GM21360 (cell line): ENCODE measurements around the gene ERN1.
"Not testable (repeated sequence)": the region's sequence is repeated elsewhere in the genome, so short reads cannot be mapped to it uniquely, and the experiment has no call there.

Experiments used
- ATAC-seq: cut with Tn5 transposase; IDR thresholded peaks from one replicate; pipeline ENCODE4 v1.9.1; 2021; ENCODE audit warnings: mild to moderate bottlenecking, moderate library complexity; ENCODE audit not compliant: unreplicated experiment

ERN1 gene

GRCh38 chr17:64037802-64038201 is 92.1 kb downstream of the ERN1 start:
- no peak for ATAC-seq

GRCh38 chr17:64037180-64037579 is 92.8 kb downstream of the ERN1 start:
- no peak for ATAC-seq

DNA sequence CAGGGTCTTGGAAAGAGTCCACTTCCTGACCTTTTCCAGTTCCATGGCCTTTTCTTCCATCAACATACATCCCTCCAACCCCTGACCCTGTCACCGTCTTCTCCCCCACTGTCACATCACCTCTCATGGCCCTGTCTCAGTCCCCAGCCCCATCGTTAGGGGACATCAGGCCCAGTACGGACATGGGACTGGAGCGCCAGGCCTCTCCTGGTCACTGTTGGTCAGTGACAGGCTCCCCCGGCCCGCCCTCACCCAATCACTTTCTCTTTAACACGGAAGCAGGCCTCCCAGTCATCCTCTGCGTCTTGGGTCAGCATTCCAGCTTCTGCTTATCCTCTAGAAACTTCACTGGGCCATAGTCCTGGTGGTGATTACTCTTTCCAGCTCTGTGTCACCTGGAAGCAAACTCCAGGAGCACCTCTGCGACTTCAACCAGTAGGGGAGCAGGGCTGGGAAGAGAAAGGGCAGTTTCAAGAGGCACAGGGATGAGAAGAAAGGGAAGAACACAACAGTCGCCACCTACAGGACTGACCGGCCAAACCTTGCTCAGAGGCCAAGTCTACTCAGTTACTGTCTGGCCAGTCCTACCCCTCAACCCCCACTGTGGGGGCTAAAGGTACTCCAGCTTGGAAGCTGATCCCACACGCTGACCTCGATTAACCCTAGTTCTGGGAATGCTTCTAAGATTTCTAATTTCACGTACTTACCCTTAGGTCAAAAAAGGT is 93.6 kb downstream of the ERN1 start:
- ATAC-seq: no peak

GRCh38 chr17:64032081-64032480 is 97.9 kb downstream of the ERN1 start:
- no peak for ATAC-seq

GRCh38 chr17:64028874-64029464 is 101.0 kb downstream of the ERN1 start:
- ATAC-seq: no peak

- ATAC-seq: no peak
Measured at GRCh38 chr17:64025732-64026294, 104.1 kb downstream of the ERN1 start.

- ATAC-seq: no peak
Measured at GRCh38 chr17:64024781-64025731, 104.9 kb downstream of the ERN1 start.

GRCh38 chr17:64024215-64024654 is 105.7 kb downstream of the ERN1 start:
- ATAC-seq: no peak

DNA sequence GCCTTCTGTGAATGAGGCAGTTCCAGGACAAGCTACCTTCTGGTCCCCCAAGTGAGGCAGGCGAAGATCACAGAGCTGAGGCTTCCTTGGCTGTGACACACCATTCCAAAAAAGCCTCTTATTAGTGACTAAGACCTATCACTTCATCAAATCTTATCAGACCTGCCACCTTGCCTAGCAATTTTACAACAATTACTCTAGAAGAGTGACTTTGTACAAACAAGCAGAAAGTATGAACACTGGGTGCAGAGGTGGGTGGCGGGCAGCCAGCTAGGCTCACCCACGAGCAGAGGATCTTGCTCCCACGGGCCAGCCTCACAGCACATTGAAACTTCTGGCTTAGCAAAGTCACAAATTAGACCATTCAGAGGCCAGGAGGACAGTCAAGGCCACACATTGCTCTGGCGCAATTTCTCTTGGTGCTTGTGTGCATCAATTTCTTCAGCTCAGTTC is 107.3 kb downstream of the ERN1 start:
- ATAC-seq: no peak

DNA sequence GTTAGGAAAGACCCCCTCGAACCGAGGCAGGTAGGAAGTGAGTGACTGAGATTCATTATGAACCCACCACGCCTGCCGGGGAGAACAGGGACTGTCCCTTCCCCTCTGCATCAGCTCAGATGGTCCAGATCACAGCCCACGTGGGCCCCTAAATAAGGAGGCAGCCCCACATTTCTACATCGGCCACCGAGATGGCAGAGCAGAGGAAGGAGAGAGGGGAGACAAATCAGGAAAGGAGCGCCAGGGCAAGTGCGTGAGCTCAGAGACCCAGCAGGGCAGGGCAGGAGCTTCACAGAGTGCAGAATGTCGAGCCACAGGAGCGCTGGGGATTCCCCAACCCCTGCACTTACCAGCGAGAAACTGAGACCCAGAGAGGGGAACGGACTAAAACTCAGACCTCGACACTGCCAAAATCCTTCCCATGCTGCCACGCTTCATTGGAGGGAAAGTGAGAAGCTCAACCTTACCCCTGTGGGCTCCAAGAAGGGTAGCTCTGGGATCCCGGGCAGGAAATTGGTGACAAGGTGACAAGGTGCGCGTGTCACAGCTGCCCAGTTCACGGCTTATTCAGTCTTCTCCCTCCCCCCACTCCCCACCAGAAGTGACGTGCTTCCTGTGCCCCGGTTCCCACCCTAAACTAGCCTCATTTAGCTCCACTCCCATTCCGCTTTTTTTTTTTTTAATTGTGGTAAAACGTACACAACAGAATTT is 109.7 kb downstream of the ERN1 start, which contains the start of gene ICAM2:
TSS of gene ICAM2 (minus strand) at position 578 of the 711 bp plus-strand sequence. CDS start 13,942 bp downstream, outside the sequence.
- peak; percentile 50 for ATAC-seq

DNA sequence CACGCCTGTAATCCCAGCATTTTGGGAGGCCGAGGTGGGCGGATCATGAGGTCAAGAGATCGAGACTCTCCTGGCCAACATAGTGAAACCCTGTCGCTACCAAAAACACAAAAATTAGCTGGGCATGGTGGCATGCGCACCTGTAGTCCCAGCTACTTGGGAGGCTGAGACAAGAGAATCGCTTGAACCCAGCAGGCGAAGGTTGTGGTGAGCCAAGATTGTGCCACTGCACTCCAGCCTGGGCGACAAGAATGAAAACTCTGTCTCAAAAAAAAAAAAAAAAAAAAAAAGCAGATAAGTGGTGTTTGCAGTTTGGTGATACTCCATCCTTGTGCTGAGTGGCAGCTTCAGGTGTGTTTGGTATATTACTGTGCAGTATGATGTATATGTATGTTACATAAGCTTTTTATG is 110.4 kb downstream of the ERN1 start:
- not testable (repeated sequence) for ATAC-seq

GRCh38 chr17:64017381-64017980 is 112.5 kb downstream of the ERN1 start:
- ATAC-seq: no peak

DNA sequence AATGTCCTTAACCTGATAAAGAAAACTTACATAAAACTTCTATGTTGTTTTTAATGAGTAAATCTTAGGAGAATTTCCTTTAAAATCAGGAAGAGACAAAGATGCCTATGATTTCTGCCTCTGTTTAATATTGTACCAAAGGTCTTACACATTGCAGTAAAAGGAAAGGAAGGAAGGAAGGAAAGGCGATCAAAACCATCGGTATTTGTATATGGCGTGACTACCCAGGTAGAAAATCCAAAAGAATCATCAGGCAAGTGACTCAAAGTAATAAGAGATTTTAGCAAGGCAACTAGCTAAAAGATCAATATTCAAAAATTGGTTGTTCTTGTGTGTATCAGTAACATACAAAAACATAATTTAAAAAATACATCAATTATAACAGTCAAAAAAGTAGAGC is 113.0 kb downstream of the ERN1 start:
- no peak for ATAC-seq

DNA sequence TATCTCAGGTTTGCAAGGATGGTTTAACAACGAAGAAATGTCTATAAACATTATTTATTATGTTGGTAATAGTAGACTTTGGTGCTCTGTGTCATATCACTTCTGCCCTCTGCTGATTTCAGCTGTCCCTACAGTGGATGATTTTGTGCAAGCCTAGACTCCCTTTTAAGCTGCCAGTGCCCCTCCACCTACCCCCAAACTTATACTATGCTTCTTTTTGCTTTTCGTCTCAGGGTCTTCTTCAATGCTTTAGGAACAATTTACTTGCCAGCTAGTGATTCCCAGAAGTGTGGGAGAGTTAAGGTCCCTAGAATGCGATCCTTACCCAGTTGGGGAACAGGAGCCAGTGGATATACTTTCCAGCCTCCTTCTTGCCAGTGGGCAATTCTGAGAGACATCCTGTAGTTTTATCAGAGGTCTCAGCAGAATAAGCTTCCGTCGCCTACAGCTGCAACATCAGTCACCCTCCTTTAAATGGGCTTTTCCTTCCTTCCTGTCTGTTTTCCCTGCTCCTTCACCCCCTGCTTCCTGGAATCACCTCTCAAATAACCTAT is 113.6 kb downstream of the ERN1 start:
- ATAC-seq: no peak

- ATAC-seq: no peak
Measured at GRCh38 chr17:64015447-64015846, 114.5 kb downstream of the ERN1 start.

DNA sequence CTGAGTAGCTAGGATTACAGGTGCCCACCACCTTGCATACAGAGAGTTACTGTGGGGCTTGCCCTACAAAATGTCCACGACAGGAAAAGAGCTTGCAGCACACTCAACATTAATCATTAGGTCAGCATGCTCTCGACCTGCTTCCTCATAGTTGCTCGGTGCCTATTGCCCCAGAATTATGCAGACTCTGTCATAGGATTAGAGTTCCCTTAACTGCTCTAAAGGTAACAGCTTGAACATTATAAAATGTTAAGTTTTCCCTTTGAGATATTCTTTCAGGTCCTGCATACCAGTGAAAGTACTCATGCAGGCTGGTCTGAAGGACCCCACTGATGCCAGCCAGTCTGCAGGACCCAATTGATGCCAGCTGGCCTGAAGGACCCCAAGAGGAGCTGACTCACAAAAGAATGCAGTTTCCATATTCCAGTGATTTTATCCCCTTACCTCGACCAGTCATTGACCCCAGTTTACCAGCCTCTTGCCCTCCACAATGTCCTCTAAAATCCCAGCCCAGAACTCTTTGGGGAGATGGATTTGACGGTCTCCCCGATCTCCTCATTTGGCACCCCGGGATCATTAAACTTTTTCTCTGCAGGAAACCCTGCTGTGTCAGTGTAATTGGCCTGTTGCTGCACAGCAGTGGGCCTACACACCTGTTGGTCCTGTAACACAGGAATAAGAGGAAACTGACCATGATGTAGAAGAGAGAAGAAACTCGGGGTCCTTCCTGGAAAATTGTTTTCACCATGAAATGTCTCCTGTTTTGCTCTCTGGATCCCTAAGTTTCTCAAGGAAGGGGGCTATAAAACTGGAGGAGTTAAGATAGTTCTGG is 120.2 kb downstream of the ERN1 start:
- no peak for ATAC-seq

DNA sequence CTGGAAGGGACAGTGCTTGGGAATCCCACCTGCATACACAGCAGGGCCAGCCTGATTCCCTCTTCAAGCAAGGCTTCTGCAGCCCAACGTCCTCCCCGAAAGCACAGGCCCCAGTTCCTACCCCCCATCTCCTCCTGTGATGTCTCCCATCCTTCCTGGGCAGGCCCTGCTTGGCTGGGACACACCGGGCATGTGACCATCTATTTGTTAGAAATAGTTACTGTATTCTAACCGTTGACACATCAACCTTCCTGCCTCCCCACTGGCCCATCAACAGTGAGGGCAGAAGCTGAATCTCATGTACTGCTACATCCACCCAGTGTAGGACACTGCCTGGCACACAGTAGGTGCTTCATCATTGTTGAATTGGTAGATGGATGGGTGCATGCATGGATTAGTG is 121.1 kb downstream of the ERN1 start:
- ATAC-seq: no peak

GRCh38 chr17:64008346-64008745 is 121.6 kb downstream of the ERN1 start:
- ATAC-seq: no peak

GRCh38 chr17:64007838-64008282 is 122.1 kb downstream of the ERN1 start:
- no peak for ATAC-seq
